SK-N-MC (cell line): Measurements from ENCODE around the gene PHF23.

ENCODE experiments used
- DNase-seq: peaks from one replicate; pipeline ENCODE4 v3.0.0-alpha.2; 2011; ENCODE audit warnings: low read depth, low spot score
- H3K27ac ChIP-seq: fragments of 200-600 bp; sonication (generic); 2 replicates; pipeline ENCODE4 v1.5.1; 2016; ENCODE audit warnings: mixed run types
- H3K36me3 ChIP-seq: fragments of 200-600 bp; sonication (generic); 2 replicates; pipeline ENCODE4 v1.6.1; 2017; ENCODE audit warnings: antibody characterized with exemption, low read length, mixed read lengths; ENCODE audit not compliant: insufficient read depth
- H3K4me3 ChIP-seq: fragments of 200-600 bp; sonication (generic); 2 replicates; pipeline ENCODE4 v1.5.1; 2016
- H3K9ac ChIP-seq: fragments of 200-600 bp; sonication (generic); 2 replicates; pipeline ENCODE4 v1.8.0; 2017; ENCODE audit warnings: mixed run types, mixed read lengths; ENCODE audit not compliant: insufficient read length
- H3K9me3 ChIP-seq: fragments of 200-600 bp; sonication (generic); 2 replicates; pipeline ENCODE4 v1.6.1; 2017; ENCODE audit warnings: low read depth, mild to moderate bottlenecking, antibody characterized with exemption, low read length, moderate library complexity, mixed read lengths
- EZH2 ChIP-seq: fragments of 200-600 bp; sonication (generic); IDR thresholded peaks from one replicate; pipeline ENCODE4 v1.6.1; 2017; ENCODE audit warnings: antibody characterized with exemption
- FOXP2 ChIP-seq: optimal IDR thresholded peaks from 2 replicates; pipeline ENCODE3; 2011; ENCODE audit warnings: mild to moderate bottlenecking, moderate library complexity; ENCODE audit not compliant: insufficient read depth; ENCODE audit errors: extremely low read length, control extremely low read depth
- POLR2AphosphoS5 ChIP-seq: IDR thresholded peaks from 2 replicates; pipeline ENCODE4 v1.6.1; 2012; ENCODE audit warnings: mild to moderate bottlenecking, low read depth, low read length, borderline replicate concordance

The PHF23 gene

GRCh38 chr17:7260151-7260550 is 20.9 kb upstream of the PHF23 start:
- no peak for DNase-seq
- Histone ChIP-seq H3K4me3 (no peak overlapping the region), H3K9ac (no peak overlapping the region), H3K27ac (peak overlapping the region; percentile 84; the same call in 1 of the 2 replicates), H3K9me3 (no peaks in the 10 kb centered on the region), H3K36me3 (peaks cover 20% of the 10 kb centered on the region)
- TF ChIP-seq FOXP2 (no peak), EZH2 (no peak), POLR2AphosphoS5 (no peak)

- peak overlapping the region; percentile 84 for H3K27ac ChIP-seq
- no peaks in the 10 kb centered on the region for H3K9me3 ChIP-seq
- TF ChIP-seq POLR2AphosphoS5 = no peak
- no peak for TF ChIP-seq FOXP2
- no peak for TF ChIP-seq EZH2
- DNase-seq = no peak
- no peak overlapping the region for H3K4me3 ChIP-seq
- H3K9ac ChIP-seq = peak overlapping the region; percentile 57
- peaks cover 25% of the 10 kb centered on the region for H3K36me3 ChIP-seq
Measured at GRCh38 chr17:7259555-7259889, 20.3 kb upstream of the PHF23 start.

- no peak for DNase-seq
- H3K9me3 ChIP-seq = no peaks in the 10 kb centered on the region
- peaks cover 31% of the 10 kb centered on the region for H3K36me3 ChIP-seq
- H3K9ac ChIP-seq = peak overlapping the region; percentile 57
- TF ChIP-seq EZH2 (no peak), POLR2AphosphoS5 (no peak), FOXP2 (no peak)
- peak overlapping the region; percentile 84 for H3K27ac ChIP-seq
- no peak overlapping the region for H3K4me3 ChIP-seq
Measured at GRCh38 chr17:7258731-7259554, 19.7 kb upstream of the PHF23 start.

- Histone ChIP-seq H3K4me3 (no peak overlapping the region), H3K27ac (no peak overlapping the region), H3K36me3 (peaks cover 32% of the 10 kb centered on the region), H3K9me3 (no peaks in the 10 kb centered on the region), H3K9ac (no peak overlapping the region)
- DNase-seq = no peak
- no peak for TF ChIP-seq POLR2AphosphoS5
- TF ChIP-seq EZH2 = no peak
- TF ChIP-seq FOXP2 = no peak
Measured at GRCh38 chr17:7256766-7257456, 17.7 kb upstream of the PHF23 start.

GRCh38 chr17:7254511-7254910 is 15.3 kb upstream of the PHF23 start:
- DNase-seq = no peak
- no peak overlapping the region for H3K4me3 ChIP-seq
- H3K27ac ChIP-seq = no peak overlapping the region
- H3K9me3 ChIP-seq = no peaks in the 10 kb centered on the region
- H3K36me3 ChIP-seq = peaks cover 27% of the 10 kb centered on the region
- H3K9ac ChIP-seq = no peak overlapping the region
- TF ChIP-seq FOXP2 = no peak
- no peak for TF ChIP-seq POLR2AphosphoS5
- TF ChIP-seq EZH2 = no peak

GRCh38 chr17:7253082-7253481 is 13.8 kb upstream of the PHF23 start:
- TF ChIP-seq FOXP2 = no peak
- no peak for TF ChIP-seq EZH2
- TF ChIP-seq POLR2AphosphoS5 = no peak
- Histone ChIP-seq H3K9me3 (no peaks in the 10 kb centered on the region), H3K27ac (peak overlapping the region; percentile 93; the same call in 1 of the 2 replicates), H3K36me3 (peaks cover 15% of the 10 kb centered on the region), H3K9ac (peak overlapping the region; percentile 90), H3K4me3 (peak overlapping the region; percentile 91)
- no peak for DNase-seq

GRCh38 chr17:7252176-7253043 is 13.2 kb upstream of the PHF23 start, which contains the start of gene ELP5:
Gene ELP5 (plus strand): TSS chr17:7252215. CDS start chr17:7252551, 336 bp downstream.
- H3K27ac ChIP-seq = peak within 1 kb of the TSS; percentile 93
- TF ChIP-seq FOXP2 (peak; percentile 17), POLR2AphosphoS5 (peak; percentile 43; the same call in 1 of the 2 replicates), EZH2 (no peak)
- no peaks in the 10 kb centered on the region for H3K9me3 ChIP-seq
- DNase-seq = no peak
- peaks cover 15% of the 10 kb centered on the region for H3K36me3 ChIP-seq
- H3K4me3 ChIP-seq = peak within 1 kb of the TSS; percentile 91
- peak within 1 kb of the TSS; percentile 96 for H3K9ac ChIP-seq
